ENCODE data around the gene ATP11B. TPM values are rescaled to one million over a fixed set of nuclear protein-coding genes. Genes with fewer than 3 reads are reported as not detected.

Gene ATP11B
- polyA plus RNA-seq, 2 of the 4 experiments (the other 2 are of a cell fraction), result 10.1 to 17.2 TPM

DNA sequence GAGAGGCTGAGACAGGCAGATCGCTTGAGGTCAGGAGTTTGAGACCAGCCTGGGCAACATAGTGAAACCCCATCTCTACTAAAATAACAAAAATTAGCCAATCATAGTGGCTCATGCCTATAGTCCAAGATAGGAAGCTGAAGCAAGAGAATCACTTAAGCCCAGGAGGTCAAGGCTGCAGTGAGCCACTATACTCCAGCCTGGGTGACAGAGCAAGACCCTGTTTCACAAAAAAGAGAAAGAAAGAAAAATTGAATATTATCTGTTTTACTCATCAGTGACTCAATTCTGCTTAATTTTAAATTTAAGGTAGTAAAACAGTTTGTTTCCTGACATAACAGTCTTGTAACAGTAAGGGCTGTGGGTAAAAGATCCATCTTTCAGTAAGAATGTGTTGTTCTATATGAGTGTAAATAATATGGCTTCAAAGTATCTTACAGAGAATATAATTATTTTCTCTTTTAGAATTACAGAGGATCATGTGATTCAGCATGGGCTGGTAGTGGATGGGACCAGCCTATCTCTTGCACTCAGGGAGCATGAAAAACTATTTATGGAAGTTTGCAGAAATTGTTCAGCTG is 85.8 kb downstream of the ATP11B start:
- Histone ChIP-seq H3K27ac (no peak overlapping the region), H3K4me1 (0 out of 3 replicates have a peak, but pooled peaks cover 2% of the 10 kb centered on the region), H3K4me3 (no peak overlapping the region), H3K4me2 (no peak overlapping the region), H3K9me3 (no peaks in the 10 kb centered on the region)
- CTCF ChIA-PET, result no interaction called here
- DNase-seq (ENCODE audit: low read depth in 1 of 2, low spot score in 1 of 2) (no peak), ATAC-seq (no peak), FAIRE-seq (no peak)
- WGBS (ENCODE audit: missing lambda C conversion rate), result 93% methylated on average over 1 of the region's 1 CpG
- POLR2A ChIA-PET, result no interaction called here
- TF ChIP-seq TP53 (CRISPR knock-in tag; IDR thresholded peaks at IDR 0.05) (no peak), EHF (CRISPR knock-in tag; IDR thresholded peaks at IDR 0.05) (no peak), ZSCAN20 (CRISPR knock-in tag; IDR thresholded peaks at IDR 0.05) (no peak), KDM5A (IDR thresholded peaks at IDR 0.05) (no peak), JUNB (IDR thresholded peaks at IDR 0.05) (no peak), JUN (IDR thresholded peaks at IDR 0.05) (no peak), ESRRA (IDR thresholded peaks at IDR 0.05; ENCODE audit: borderline replicate concordance, low read length) (no peak), FOSB (CRISPR knock-in tag; IDR thresholded peaks at IDR 0.05) (no peak), HOXB13 (CRISPR knock-in tag; IDR thresholded peaks at IDR 0.05; ENCODE audit: low read depth) (no peak)
- TF ChIP-seq, protein P1, sequence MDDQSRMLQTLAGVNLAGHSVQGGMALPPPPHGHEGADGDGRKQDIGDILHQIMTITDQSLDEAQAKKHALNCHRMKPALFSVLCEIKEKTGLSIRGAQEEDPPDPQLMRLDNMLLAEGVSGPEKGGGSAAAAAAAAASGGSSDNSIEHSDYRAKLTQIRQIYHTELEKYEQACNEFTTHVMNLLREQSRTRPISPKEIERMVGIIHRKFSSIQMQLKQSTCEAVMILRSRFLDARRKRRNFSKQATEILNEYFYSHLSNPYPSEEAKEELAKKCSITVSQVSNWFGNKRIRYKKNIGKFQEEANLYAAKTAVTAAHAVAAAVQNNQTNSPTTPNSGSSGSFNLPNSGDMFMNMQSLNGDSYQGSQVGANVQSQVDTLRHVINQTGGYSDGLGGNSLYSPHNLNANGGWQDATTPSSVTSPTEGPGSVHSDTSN (IDR thresholded peaks at IDR 0.05), result no peak
- TF ChIP-seq, protein P2, sequence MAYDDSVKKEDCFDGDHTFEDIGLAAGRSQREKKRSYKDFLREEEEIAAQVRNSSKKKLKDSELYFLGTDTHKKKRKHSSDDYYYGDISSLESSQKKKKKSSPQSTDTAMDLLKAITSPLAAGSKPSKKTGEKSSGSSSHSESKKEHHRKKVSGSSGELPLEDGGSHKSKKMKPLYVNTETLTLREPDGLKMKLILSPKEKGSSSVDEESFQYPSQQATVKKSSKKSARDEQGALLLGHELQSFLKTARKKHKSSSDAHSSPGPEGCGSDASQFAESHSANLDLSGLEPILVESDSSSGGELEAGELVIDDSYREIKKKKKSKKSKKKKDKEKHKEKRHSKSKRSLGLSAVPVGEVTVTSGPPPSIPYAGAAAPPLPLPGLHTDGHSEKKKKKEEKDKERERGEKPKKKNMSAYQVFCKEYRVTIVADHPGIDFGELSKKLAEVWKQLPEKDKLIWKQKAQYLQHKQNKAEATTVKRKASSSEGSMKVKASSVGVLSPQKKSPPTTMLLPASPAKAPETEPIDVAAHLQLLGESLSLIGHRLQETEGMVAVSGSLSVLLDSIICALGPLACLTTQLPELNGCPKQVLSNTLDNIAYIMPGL (CRISPR knock-in tag; IDR thresholded peaks at IDR 0.05; ENCODE audit: borderline replicate concordance), result no peak

DNA sequence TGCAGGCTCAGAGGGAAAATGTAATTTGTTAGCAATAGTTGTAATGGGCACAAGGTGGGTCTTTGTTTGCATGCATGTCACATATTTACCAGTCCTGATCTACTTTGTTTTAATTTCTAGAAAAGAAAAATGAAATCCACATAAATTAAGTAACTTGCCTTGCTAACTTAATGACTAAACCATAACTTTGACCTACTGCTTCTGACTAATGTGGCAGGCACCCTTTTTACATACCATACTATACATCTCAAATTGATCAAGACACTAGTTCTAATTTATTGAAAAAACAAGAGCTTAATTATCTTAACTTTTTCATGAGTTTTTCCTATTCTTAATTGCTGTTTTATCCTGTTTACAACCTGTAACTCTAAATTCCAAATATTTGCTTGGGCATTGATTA is 93.2 kb downstream of the ATP11B start:
- ATAC-seq (no peak), FAIRE-seq (no peak), DNase-seq (ENCODE audit: low read depth in 1 of 2, low spot score in 1 of 2) (no peak)
- no peak overlapping the region for H3K27ac ChIP-seq
- no peak overlapping the region for H3K4me2 ChIP-seq
- CTCF ChIA-PET, result no interaction called here
- peaks cover 16% of the 10 kb centered on the region; the same call in 2 of the 3 replicates for H3K4me1 ChIP-seq
- TF ChIP-seq ZSCAN20 (CRISPR knock-in tag; IDR thresholded peaks at IDR 0.05), result no peak
- TF ChIP-seq, protein P1 (IDR thresholded peaks at IDR 0.05), result no peak
- TF ChIP-seq SMC3 (IDR thresholded peaks at IDR 0.05), result no peak
- TF ChIP-seq, protein P3, sequence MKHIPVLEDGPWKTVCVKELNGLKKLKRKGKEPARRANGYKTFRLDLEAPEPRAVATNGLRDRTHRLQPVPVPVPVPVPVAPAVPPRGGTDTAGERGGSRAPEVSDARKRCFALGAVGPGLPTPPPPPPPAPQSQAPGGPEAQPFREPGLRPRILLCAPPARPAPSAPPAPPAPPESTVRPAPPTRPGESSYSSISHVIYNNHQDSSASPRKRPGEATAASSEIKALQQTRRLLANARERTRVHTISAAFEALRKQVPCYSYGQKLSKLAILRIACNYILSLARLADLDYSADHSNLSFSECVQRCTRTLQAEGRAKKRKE (CRISPR knock-in tag; IDR thresholded peaks at IDR 0.05; ENCODE audit: low read depth), result no peak
- TF ChIP-seq HOXB5 (CRISPR knock-in tag; IDR thresholded peaks at IDR 0.05), result no peak
- TF ChIP-seq HOXB13 (CRISPR knock-in tag; IDR thresholded peaks at IDR 0.05; ENCODE audit: low read depth), result no peak
- no peak for TF ChIP-seq RFX5 (IDR thresholded peaks at IDR 0.05)
- TF ChIP-seq RAD21 (conservative IDR thresholded peaks at IDR 0.05 in 1 of 2, IDR thresholded peaks at IDR 0.05 in 1 of 2), result no peak
- no peak for TF ChIP-seq POLR2AphosphoS2 (conservative IDR thresholded peaks at IDR 0.05; ENCODE audit: low read length)
- TF ChIP-seq CBX2 (IDR thresholded peaks at IDR 0.05; ENCODE audit: borderline replicate concordance, low read depth), result no peak
- TF ChIP-seq, protein P4, sequence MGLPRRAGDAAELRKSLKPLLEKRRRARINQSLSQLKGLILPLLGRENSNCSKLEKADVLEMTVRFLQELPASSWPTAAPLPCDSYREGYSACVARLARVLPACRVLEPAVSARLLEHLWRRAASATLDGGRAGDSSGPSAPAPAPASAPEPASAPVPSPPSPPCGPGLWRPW (IDR thresholded peaks at IDR 0.05), result no peak
- TF ChIP-seq ZNF302 (CRISPR knock-in tag; IDR thresholded peaks at IDR 0.05), result no peak
- no peak for TF ChIP-seq PHF8 (IDR thresholded peaks at IDR 0.05; ENCODE audit: borderline replicate concordance, low read depth)
- no peak for TF ChIP-seq RCOR1 (IDR thresholded peaks at IDR 0.05; ENCODE audit: low read depth, low read length)
- no peak for TF ChIP-seq ESRRA (IDR thresholded peaks at IDR 0.05; ENCODE audit: borderline replicate concordance, low read length)
- no peaks in the 10 kb centered on the region for H3K9me3 ChIP-seq
- POLR2A ChIA-PET, result no interaction called here
- no peak overlapping the region for H3K4me3 ChIP-seq

Measured in A549 (cell line).